ENCODE data around the gene VTN.

VTN gene

DNA sequence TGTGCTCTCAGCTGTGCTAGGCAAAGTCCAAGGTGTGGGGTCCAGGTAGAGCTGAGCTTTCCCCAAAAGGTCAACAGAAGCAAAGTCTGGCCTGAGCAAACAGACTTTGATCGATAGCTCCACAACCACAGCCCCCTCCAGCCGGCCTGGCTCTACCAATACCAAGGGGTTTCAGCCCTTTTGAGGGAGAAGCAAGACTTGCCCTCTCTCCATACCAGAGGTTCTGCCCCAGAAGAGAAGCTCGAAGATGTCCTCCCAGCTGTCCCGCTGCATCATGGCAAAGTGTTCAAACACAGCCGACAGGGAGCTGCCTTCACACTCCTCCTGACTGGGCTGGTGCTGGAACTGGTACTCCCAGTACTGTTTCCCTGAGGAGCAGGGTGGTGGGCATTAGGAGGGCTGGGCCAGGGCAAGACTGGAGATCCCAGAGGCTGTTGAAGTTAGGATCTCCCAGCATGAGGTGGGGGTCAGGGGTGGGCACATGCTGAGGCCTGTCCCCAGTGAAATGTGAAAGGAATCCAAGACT lies 1.7 kb downstream of the VTN start:
- DNase-seq: no peak

DNA sequence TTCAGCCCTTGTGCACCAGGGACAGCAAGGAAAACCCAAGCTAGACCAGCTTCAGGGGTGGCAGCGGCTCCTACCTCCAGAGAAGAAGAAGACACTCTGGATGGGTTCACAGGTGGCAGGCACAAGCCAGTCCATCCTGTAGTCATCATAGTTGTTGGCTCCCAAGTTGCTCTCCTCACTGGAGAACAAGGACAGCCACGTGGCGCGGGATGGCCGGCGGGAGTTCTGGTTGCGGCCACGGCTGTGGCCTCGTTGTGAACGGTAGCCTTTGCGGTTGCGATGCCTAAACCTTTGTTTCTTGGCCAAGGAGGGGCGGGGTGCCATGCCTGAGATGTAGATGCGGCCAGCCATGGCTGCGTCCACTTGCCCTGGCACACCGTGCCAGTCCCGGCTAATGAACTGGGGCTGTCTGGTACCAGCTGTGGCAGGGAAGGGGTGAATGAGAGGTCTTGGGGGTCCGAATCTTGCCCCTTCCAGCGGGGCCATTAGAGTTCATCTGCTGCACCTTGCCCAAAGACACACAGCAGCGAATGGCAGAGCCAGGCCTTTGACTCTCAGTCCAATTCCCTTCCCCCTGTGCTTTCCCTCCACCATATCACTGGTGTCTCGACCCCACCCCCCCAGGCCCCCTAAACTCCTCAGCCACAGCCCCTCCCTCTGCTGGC lies 2.3 kb downstream of the VTN start:
- no peak for DNase-seq

DNA sequence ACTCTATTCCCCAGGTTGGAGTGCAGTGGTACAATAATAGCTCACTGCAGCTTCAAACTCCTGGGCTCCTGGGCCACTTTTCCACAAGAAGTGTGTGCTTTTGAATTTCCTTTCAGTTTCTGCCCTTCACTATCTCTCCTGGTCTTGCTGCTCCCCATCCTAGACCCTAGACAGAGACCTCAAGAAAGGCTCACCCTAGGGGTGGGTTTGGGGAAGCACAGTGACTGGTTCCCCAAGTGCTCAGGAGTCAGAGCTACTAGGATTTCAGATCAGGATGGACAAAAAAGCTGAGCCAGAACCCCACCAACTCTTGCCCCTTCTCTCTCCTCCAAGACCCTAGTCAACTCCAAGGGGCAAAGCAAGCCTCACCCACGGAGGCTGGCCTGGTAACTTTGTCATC lies 3.5 kb downstream of the VTN start:
- DNase-seq: no peak

DNA sequence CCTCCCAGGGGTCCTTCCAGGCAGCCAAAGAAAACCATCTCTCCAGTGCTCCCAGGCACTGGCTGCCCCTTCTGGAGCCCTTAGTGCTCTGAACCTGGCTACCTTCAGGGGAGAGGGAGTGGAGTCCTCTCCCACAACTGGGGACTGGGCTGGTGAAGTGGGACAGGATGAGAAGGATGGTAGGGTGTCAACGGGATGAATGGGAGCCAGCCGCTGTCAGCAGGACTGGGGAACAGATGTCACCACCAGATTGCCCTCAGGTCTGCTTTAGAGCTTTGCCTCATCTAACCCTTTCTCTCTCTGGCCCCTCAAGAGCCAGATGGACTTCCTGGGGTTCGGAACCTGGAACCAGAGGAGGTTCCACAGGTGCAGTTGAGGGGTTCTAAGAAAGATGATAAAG lies 4.6 kb downstream of the VTN start:
- DNase-seq: no peak

DNA sequence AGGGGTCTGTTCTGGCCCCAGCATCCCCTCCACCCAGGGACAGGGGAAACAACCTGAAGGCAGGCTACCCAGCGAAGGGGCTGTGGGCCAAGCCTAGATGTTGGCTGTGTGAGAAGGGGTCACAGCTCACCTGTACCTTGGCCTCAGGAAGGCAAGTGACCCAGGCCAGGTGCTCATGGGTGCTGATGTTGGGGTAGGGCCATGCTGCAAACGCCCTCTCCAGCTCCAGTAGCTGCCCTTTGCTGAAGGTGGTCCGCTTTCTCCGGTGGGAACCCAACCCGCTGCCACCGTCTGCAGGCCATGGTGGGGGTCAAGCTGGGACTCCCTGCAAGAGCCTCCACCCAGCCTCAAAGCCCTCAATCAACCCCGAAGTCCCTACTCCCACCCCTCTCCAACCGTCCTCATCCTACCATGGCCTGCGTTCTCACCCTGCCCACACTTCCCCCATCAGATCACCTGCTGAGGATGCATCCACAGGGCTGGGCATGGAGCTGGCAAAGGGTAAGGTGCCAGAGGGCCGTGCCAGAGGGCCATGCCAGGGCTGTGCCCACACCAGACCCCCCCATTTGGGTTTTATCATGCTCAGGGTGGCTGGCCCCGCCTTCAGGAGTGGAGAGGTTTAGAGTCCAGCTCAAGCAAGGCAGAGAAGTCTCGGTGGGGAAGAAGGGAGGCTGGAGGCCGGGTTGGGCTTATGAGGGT lies 5.3 kb downstream of the VTN start, which contains the start of gene SEBOX:
Gene SEBOX, minus strand, starts transcription at position 535 of the 699 bp plus-strand sequence. Its CDS starts 48 bp downstream, at position 487.
- no peak for DNase-seq

DNA sequence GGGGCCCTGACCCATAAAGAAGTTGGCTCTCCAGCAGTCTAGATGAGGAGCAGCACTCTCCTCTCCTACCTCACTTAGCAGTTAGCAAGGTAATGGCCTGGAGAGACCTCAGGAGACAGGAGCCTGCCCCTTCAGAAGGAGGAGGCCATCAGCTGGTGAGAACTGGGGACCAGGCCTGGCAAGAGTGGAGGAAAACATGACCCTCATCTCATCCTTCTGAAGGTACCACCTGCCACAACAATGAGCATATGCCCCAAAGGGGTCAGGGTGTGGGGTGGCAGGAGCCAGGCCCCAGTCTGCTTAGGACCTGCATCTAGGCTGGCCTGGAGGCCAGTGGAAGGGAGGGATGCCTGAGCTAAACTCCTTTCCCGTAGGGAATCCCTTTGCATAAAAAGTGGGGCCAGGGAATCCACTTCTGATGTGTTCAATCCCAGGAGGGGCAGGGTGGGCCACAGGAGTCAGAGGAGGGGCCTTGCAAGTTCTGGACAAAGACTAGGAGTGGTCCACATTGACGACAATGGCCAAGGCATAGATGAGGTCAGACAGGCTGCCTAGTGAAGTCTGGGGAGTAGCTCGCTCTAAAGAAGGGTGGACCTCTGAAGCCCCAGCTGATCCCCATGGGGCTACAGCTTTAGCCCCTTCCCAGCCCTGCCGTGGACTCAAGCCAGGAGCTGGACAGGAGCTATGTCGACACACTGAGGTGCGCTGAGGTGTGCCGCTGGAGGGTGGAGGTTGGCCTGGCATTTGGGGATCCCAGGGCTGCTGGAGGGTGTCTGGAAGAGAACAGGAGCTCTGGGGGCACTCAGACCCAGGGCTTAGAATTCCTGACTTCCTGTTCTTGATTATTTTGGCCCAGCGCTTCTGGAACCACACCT lies 6.1 kb downstream of the VTN start:
- DNase-seq: no peak

DNA sequence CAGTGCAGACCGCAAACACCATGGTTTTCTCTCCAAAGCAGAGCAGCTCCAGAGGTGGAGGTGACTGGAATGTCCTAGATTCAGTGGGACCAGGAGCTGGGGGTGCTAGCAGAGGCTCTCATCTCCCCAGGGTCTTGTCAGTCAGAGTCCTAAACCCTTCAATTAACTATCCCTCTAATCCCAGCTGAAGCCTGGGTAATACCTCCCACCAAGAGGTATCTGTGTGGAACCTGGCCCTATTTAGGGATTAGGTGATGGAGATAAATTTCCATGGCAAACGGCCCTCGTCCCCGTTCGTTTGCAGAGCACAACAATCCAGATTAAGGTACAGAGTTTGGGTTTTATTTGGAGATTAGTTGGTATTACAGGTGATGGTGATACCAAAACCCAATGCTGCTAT lies 6.9 kb downstream of the VTN start:
- DNase-seq: no peak

DNA sequence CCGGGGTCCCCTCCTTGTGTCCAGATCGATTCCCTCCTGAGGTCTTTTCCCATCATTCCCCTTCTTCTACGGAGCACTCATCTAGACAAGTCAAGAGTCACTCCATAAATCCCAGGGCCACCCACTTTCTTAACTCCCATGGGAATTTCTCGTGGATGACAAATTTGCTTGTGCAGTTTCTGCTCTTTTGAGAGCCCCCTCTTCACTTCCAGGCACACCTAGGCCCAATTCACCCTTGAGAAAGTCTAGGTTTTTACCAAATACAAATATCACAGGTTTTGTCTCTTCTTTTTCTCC lies 12.3 kb downstream of the VTN start:
- no peak for DNase-seq

DNA sequence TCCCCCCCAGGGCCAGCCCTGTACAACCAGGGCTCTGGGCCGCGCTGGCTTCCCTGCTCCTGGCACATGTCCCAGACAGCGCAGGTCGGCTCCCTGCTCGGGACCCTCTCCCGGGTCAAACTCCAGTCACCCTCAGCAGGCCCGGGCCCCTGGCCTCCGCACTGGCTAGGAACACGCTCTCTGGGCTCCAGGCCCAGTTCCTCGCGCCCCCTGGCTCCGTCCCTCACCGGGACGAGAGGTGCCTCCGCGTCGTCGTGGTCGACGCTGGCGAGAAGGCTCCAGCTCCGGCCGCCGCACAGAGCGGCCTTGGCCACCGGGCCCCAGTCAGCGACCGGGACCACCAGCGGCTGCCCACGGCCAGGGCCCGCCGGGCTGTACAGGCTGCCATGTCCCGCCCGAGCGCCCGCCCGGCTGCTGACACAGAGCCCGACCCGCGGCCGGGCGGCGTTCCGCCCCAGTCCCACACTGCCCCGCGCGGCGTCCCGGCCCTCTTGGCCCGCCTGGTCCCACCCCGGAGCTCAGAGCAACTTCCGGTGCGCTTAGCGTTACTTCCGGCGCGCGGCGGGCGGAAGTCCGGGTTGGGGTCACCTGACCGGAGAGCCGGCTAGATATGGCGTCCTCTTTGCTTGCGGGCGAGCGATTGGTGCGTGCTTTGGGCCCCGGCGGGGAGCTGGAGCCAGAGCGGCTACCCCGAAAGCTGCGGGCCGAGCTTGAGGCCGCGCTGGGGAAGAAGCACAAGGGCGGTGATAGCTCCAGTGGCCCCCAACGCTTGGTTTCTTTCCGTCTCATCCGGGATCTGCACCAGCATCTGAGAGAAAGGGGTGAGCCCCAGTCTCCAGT lies 12.8 kb downstream of the VTN start, which contains the start of gene POLDIP2:
Gene POLDIP2, minus strand, starts transcription at position 467 of the 840 bp plus-strand sequence. Its CDS starts 79 bp downstream, at position 388.
- peak; percentile 82 to 93 for DNase-seq

DNA sequence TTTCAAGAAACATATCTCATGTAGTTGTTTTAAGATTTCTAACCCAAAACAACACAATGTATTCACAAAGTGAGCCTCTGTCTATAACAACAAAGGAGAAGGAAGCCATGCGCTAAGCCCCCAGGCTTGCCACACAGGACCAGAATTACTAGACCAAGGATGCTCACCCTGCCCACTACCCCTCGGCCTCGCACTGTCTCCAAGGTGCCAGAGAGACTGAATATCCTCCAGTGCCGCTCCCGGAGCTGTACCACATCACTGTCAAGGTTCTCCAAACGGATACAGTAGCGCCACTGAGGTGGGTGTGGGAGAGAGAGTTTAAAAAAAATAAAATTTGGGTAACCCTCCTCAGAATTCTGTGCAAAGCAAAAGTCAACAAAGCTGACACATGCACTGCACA lies 19.8 kb downstream of the VTN start:
- DNase-seq: no peak

DNA sequence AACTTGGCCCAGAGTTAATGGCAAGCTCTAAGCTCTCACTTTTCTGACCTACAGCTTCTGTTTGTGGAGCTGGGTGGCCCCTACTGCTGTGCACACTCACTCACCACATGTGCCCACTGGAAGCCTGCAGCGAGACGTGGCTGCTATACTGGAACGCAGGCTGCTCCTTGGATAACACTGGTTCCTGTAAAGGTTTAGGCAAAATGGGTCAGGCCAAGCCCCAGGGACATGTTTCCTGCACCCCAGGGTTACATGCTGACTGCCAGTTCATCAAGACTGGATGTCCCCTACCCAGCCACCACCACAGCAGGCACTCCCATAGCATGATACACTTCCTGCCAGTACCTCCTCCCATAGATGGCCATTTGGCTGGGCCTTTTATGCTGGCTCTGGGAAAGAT lies 21.1 kb downstream of the VTN start:
- DNase-seq: no peak

DNA sequence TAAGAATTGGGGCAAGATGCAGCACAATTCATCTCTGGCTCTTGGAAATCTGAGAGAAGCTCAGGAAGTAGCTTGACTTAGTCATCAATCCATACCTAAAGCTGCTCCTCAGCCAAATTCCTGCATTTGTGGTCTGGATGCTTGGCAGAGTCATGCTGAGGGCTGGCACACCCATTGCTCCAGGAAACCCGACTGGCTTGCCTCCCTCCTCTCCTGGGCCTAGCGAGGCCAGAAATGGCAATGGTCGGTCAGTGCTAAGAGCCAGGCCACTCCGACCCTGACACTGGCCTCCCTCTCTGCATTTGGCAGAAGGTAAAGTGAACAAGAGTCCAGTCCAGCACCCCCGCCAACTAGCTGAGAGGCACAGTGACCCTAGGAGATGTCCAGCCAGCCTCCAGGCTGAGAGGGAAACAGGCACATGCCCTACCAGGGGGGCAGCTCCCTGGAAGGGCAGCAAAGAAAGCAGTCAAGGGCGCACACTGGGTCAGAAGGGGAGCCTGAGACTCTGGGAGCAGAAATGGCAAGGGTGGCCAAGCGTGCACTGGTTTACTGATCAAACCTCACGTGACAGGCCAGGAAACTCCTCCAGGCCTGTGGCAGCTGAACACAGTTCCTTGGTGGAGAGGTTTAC lies 22.7 kb downstream of the VTN start:
- DNase-seq: peak; percentile 82 to 90

DNA sequence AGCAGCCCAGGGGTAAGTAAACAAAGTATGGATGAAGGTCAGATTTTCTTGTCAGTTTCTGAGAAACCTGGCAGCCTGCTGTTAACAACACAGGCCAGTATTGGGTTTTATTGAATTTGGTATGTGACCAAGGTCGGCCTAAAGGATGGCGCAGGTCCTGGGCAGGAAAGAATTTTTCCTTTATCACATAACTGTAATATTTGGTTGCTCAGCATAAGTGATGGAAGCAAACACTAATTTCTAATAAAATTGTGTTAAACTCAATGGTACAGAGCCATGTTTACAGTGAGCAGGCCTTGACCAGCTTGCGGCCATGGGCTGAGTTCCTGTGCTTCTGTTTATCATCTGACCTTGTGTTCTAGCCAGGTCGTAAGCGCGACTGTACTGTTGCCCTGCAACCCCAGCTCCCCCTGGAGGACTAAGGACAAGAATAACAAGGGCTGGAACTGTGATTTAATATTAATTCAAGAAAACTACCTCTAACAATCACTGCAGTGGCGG lies 23.3 kb downstream of the VTN start:
- peak in 1 of 2 experiments; percentile 63 for DNase-seq

DNA sequence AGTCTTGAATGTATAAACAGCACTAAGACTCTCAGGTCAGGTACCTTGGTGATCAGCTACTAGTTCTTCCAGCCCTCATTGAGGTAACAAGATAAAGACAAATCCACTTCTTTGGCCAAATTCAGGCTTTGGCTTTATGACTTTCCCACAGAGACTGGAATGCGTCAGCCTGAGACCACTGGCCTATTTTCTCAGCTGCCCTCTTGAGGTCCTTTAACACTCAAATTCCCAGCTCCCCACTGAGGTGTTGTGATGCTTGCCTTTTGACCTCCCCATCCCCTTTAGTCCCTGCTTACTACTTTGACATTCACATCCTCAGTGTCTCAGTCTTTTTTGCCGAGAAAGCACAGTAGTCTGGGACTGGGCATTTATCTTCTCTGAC lies 23.9 kb downstream of the VTN start:
- DNase-seq: no peak

DNA sequence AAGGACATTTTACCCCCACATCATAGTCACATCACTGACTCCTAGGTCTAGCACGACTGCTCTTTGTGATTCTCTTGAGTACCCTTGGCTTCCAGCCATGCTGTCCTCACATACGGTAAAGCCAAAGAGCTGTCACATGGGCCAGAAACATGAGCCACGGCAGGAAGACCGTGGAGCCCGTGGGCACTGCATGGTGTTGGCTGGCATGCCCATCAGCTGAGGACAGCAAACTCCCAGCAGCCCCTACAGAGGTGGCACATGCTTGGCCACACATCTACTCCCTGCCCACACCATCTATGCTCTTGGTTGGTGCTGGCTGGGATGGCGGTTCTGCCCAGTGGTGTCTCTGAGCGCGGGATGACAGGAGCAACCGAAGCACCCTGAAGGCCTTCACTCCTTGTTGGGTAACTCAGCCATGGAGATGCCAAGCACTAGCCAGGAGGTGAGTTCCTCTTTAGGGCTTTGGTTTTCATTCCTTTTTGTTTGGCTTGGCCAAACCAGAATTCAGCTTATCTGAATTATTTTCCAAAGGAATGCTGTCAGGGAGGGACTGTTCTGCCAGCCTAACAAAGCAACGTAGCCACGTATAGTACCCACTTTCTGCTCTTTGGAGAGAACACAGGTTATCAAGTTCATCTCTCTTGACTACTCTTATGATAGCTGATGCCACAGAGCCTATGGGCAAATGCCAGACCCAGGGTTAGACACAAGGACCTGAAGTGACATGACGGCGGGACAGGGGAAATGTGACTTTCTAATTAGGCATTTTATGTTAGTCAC lies 24.5 kb downstream of the VTN start:
- peak in 1 of 2 experiments; percentile 18 for DNase-seq

DNA sequence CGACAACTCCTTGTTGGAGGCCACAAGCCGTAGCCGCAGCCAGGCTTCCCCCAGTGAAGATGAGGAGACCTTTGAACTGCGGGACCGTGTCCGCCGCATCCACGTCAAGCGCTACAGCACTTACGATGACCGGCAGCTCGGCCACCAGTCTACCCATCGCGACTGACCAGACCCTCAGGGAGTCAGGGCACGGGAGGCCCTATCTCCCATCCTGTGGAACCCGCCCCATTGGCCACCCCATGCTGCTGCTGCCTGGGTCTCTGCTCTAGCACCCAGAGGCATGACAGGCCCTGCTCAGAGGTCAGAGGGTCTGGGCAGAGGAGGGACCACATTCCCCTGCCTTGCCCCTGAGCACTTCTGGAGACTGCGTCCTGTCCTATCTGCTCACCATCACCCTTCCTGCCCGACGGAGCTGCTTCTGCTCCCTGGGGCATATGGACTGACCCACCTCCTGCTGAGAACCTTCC lies 25.6 kb downstream of the VTN start:
- DNase-seq: no peak

DNA sequence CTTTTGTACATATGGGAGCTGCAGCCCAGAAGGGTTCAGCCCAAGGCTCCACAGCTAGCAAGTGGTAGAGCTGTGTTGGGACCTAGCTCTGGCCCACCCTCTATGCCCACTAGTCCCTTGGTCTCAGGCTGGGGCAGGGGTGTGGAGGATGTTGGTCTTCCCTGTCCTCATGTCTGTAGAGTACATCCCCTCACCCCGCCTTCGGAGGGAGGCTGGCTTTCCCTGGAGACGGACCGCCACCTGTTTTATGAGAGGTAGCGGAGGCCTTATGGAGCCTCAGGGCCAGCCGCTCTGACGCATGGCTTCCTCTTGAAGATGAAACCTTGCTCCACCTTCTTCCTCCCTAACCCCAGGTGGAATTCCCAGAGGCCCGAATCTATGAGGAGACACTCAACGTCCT lies 26.1 kb downstream of the VTN start:
- no peak for DNase-seq

DNA sequence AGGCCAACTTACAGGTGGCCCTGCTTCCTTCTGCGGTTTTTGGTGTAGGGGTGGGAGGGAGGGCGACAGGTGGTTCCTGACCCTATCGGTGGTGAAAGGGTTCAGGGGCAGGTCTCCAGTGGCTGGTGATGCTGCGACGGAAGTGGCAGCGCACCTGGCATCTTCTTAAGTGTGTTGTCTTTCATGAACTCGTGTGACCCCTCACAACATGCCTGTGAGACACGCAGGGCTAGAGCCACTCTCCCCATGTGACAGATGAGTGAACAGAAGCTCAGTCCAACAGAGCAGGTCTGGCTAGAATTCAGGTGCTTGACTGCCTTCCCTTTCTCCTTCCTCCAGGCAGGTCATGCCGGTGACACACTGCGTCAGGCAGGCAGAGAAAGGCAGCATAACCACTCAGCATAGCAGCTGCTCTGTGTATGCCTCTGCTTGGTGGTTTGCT lies 26.6 kb downstream of the VTN start:
- no peak for DNase-seq

DNA sequence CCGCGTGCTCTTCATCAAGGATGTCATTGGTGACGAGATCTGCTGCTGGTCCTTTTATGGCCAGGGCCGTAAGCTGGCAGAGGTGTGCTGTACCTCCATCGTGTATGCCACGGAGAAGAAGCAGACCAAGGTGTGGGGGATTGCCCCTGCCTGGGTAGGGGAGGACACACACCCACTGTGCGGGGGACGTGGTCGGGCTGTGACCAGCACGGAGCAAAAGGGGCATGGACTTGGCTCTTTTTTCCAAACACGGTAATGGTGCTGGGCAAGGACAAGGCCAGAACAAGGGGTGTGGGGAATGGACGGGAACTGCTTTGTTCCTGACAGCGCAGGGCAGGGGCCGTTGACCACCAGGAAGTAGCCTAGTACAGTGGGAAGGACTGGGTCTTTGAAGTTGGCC lies 27.8 kb downstream of the VTN start:
- no peak for DNase-seq

DNA sequence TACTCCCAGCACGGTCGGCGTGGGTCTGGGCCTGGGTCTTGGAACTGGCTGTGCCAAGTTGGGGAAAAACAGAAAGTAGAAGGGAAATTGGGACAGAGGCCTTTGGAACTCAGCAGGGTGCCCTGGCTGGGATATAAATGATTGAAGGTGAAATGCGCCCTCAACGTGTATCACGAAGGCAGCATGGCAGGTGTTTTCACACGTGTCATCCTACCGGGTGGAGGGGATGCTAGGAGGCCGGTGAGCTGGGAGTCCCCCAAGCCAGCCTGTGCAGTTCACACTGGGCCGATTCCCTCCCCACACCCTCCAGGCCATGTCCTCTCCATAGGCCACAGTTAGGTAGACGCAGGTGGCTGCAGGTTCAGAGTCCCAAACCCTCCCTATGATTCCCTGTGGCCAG lies 28.6 kb downstream of the VTN start:
- DNase-seq: no peak

DNA sequence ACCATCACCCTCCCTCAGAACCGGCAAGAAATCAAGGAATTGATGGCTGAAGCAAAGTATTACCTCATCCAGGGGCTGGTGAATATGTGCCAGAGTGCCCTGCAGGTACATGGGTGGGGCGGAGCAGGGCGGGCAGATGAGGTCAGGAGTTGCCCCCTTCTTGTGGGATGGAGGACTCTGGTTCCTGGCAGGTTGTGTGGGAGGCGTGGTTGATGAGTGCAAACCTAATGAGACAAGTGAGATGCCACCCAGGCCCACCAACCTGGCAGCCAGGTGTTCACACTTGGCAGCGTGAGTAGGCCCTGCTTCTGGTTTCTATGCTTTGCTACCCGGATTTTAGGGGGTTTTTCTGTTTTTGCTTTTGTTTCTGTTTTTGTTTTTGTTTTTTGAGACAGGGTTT lies 29.7 kb downstream of the VTN start:
- DNase-seq: no peak
